HL-60/S4 treated with phorbol 12-myristate 13-acetate at 8.2 ng/mL for 4 days and 3 days (cell line): ENCODE results near the gene SPACA4.

Experiments
- in situ Hi-C: fragments of 300-500 bp; cut with MboI; formaldehyde crosslinking; loops from 2 replicates; pipeline ENCODE4 v1.15.0; 2022; ENCODE audit warnings: low sequenced_read_pairs

SPACA4 gene

GRCh38 chr19:48606463-48607358 lies at the start of gene SPACA4:
TSS of gene SPACA4 (plus strand) at chr19:48606742. CDS start at chr19:48606979, 237 bp downstream.
- in situ Hi-C loops, result no loop called here

GRCh38 chr19:48556825-48557224 lies 49.7 kb upstream of the SPACA4 start:
- in situ Hi-C loops, result no loop called here

GRCh38 chr19:48558018-48558684 lies 48.4 kb upstream of the SPACA4 start:
- in situ Hi-C loops, result no loop called here

- in situ Hi-C loops, result no loop called here
These were observed 46.4 kb upstream of the SPACA4 start for GRCh38 chr19:48560095-48560530.

- in situ Hi-C loops, result no loop called here
These were observed 45.1 kb upstream of the SPACA4 start for GRCh38 chr19:48561412-48561811.

GRCh38 chr19:48565090-48565489 lies 41.5 kb upstream of the SPACA4 start:
- in situ Hi-C loops, result no loop called here

- in situ Hi-C loops, result no loop called here
These were observed 38.1 kb upstream of the SPACA4 start for GRCh38 chr19:48568345-48568886.

- in situ Hi-C loops, result no loop called here
These were observed 36.7 kb upstream of the SPACA4 start for GRCh38 chr19:48569814-48570213.

- in situ Hi-C loops, result no loop called here
These were observed 35.0 kb upstream of the SPACA4 start for GRCh38 chr19:48571378-48572162.

- in situ Hi-C loops, result no loop called here
These were observed 33.4 kb upstream of the SPACA4 start for GRCh38 chr19:48573163-48573505.

GRCh38 chr19:48575931-48576622 lies 30.5 kb upstream of the SPACA4 start:
- in situ Hi-C loops, result loop anchor here (25.0 kb wide), 1 partner anchor 264 kb away; a partner anchor contains a TSS

GRCh38 chr19:48577908-48578307 lies 28.6 kb upstream of the SPACA4 start:
- in situ Hi-C loops, result loop anchor here (25.0 kb wide), 1 partner anchor 266 kb away; a partner anchor contains a TSS

- in situ Hi-C loops, result loop anchor here (25.0 kb wide), 1 partner anchor 267 kb away; a partner anchor contains a TSS
These were observed 27.7 kb upstream of the SPACA4 start for GRCh38 chr19:48578891-48579290.

GRCh38 chr19:48582168-48582567 lies 24.4 kb upstream of the SPACA4 start:
- in situ Hi-C loops, result loop anchor here (10.0 to 25.0 kb wide), 2 partner anchors 77 to 270 kb away; a partner anchor contains a TSS

- in situ Hi-C loops, result loop anchor here (10.0 to 25.0 kb wide), 2 partner anchors 83 to 275 kb away; a partner anchor contains a TSS
These were observed 19.2 kb upstream of the SPACA4 start for GRCh38 chr19:48587387-48587786.

- in situ Hi-C loops, result loop anchor here (10.0 to 25.0 kb wide), 2 partner anchors 84 to 277 kb away; a partner anchor contains a TSS
These were observed 17.7 kb upstream of the SPACA4 start for GRCh38 chr19:48588670-48589401.

GRCh38 chr19:48591021-48591420 lies 15.5 kb upstream of the SPACA4 start:
- in situ Hi-C loops, result loop anchor here (25.0 kb wide), 1 partner anchor 279 kb away; a partner anchor contains a TSS

GRCh38 chr19:48595171-48595570 lies 11.4 kb upstream of the SPACA4 start:
- in situ Hi-C loops, result loop anchor here (25.0 kb wide), 1 partner anchor 283 kb away; a partner anchor contains a TSS

- in situ Hi-C loops, result loop anchor here (25.0 kb wide), 1 partner anchor 284 kb away; a partner anchor contains a TSS
These were observed 10.7 kb upstream of the SPACA4 start for GRCh38 chr19:48595833-48596232.
